Effector memory CD4-positive, alpha-beta T cell (primary cell): ENCODE data around the gene SLC6A7.

ENCODE experiments used
- DNase-seq, 3 donors: peaks; one replicate each; pipeline ENCODE4 v3.0.0-alpha.2; 2020
- H3K27ac ChIP-seq: 2 replicates; pipeline ENCODE4 v1.7.0; 2013; ENCODE audit warnings: mild to moderate bottlenecking, low read length, moderate library complexity; ENCODE audit not compliant: insufficient read depth, poor library complexity, severe bottlenecking
- H3K27me3 ChIP-seq: replicated peaks from 2 replicates; pipeline ENCODE4 v1.7.0; 2013; ENCODE audit warnings: mild to moderate bottlenecking, low read length; ENCODE audit not compliant: insufficient read depth, control insufficient read depth, poor library complexity, severe bottlenecking
- H3K36me3 ChIP-seq: 2 replicates; pipeline ENCODE4 v1.7.0; 2013; ENCODE audit warnings: mild to moderate bottlenecking, low read length, moderate library complexity; ENCODE audit not compliant: control insufficient read depth, insufficient read depth
- H3K4me1 ChIP-seq: 2 replicates; pipeline ENCODE4 v1.7.0; 2013; ENCODE audit warnings: low read length, mild to moderate bottlenecking; ENCODE audit not compliant: control insufficient read depth, insufficient read depth, poor library complexity, severe bottlenecking
- H3K4me3 ChIP-seq: 2 replicates; pipeline ENCODE4 v1.7.0; 2013; ENCODE audit warnings: low read length, low read depth, mild to moderate bottlenecking; ENCODE audit not compliant: insufficient read depth, poor library complexity, severe bottlenecking
- H3K9me3 ChIP-seq: 2 replicates; pipeline ENCODE4 v1.7.0; 2013; ENCODE audit warnings: mild to moderate bottlenecking, low read length, moderate library complexity; ENCODE audit not compliant: control insufficient read depth

The SLC6A7 gene

GRCh38 chr5:150174285-150174684 lies 15.6 kb upstream of the SLC6A7 start:
- Histone ChIP-seq H3K36me3 (no peaks in the 10 kb centered on the region), H3K4me1 (no peaks in the 10 kb centered on the region), H3K4me3 (no peak overlapping the region), H3K27ac (no peak overlapping the region), H3K9me3 (no peaks in the 10 kb centered on the region), H3K27me3 (peaks cover 5% of the 10 kb centered on the region)
- no peak for DNase-seq

- Histone ChIP-seq H3K27me3 (peaks cover 5% of the 10 kb centered on the region), H3K9me3 (no peaks in the 10 kb centered on the region), H3K4me3 (no peak overlapping the region), H3K4me1 (no peaks in the 10 kb centered on the region), H3K27ac (no peak overlapping the region), H3K36me3 (no peaks in the 10 kb centered on the region)
- DNase-seq, result no peak
Measured at GRCh38 chr5:150175076-150175475, 14.8 kb upstream of the SLC6A7 start.

GRCh38 chr5:150175536-150175935 lies 14.3 kb upstream of the SLC6A7 start:
- Histone ChIP-seq H3K9me3 (no peaks in the 10 kb centered on the region), H3K27ac (no peak overlapping the region), H3K27me3 (peaks cover 5% of the 10 kb centered on the region), H3K36me3 (no peaks in the 10 kb centered on the region), H3K4me1 (no peaks in the 10 kb centered on the region), H3K4me3 (no peak overlapping the region)
- no peak for DNase-seq

- Histone ChIP-seq H3K27me3 (peaks cover 5% of the 10 kb centered on the region), H3K27ac (no peak overlapping the region), H3K9me3 (no peaks in the 10 kb centered on the region), H3K4me1 (no peaks in the 10 kb centered on the region), H3K4me3 (no peak overlapping the region), H3K36me3 (no peaks in the 10 kb centered on the region)
- no peak for DNase-seq
Measured at GRCh38 chr5:150176745-150177477, 13.0 kb upstream of the SLC6A7 start.

- Histone ChIP-seq H3K36me3 (no peaks in the 10 kb centered on the region), H3K4me3 (no peak overlapping the region), H3K27me3 (peaks cover 5% of the 10 kb centered on the region), H3K4me1 (no peaks in the 10 kb centered on the region), H3K9me3 (no peaks in the 10 kb centered on the region), H3K27ac (no peak overlapping the region)
- DNase-seq, result no peak
Measured at GRCh38 chr5:150177721-150178120, 12.1 kb upstream of the SLC6A7 start.

GRCh38 chr5:150178262-150178661 lies 11.6 kb upstream of the SLC6A7 start:
- no peak overlapping the region for H3K27ac ChIP-seq
- H3K9me3 ChIP-seq, result no peaks in the 10 kb centered on the region
- H3K36me3 ChIP-seq, result no peaks in the 10 kb centered on the region
- DNase-seq, result no peak
- H3K27me3 ChIP-seq, result peaks cover 5% of the 10 kb centered on the region
- H3K4me1 ChIP-seq, result no peaks in the 10 kb centered on the region
- no peak overlapping the region for H3K4me3 ChIP-seq

- DNase-seq, result no peak
- Histone ChIP-seq H3K27me3 (no peaks in the 10 kb centered on the region), H3K27ac (no peak overlapping the region)
Measured at GRCh38 chr5:150179019-150179620, 10.7 kb upstream of the SLC6A7 start.

GRCh38 chr5:150180241-150181026 lies 9.4 kb upstream of the SLC6A7 start:
- Histone ChIP-seq H3K4me1 (no peaks in the 10 kb centered on the region), H3K27me3 (no peaks in the 10 kb centered on the region), H3K27ac (no peak overlapping the region), H3K9me3 (no peaks in the 10 kb centered on the region), H3K4me3 (no peak overlapping the region), H3K36me3 (no peaks in the 10 kb centered on the region)
- DNase-seq, result no peak

More at GRCh38 chr5:150179019-150179620, 10.7 kb upstream of the SLC6A7 start:
- Histone ChIP-seq H3K9me3 (no peaks in the 10 kb centered on the region), H3K4me3 (no peak overlapping the region), H3K4me1 (no peaks in the 10 kb centered on the region), H3K36me3 (no peaks in the 10 kb centered on the region)

- Histone ChIP-seq H3K36me3 (no peaks in the 10 kb centered on the region), H3K4me3 (no peak overlapping the region), H3K27ac (no peak overlapping the region), H3K4me1 (no peaks in the 10 kb centered on the region), H3K27me3 (no peaks in the 10 kb centered on the region), H3K9me3 (no peaks in the 10 kb centered on the region)
- DNase-seq, result no peak
Measured at GRCh38 chr5:150181027-150181426, 8.8 kb upstream of the SLC6A7 start.
